ENCODE measurements around the gene MANF.

DNA sequence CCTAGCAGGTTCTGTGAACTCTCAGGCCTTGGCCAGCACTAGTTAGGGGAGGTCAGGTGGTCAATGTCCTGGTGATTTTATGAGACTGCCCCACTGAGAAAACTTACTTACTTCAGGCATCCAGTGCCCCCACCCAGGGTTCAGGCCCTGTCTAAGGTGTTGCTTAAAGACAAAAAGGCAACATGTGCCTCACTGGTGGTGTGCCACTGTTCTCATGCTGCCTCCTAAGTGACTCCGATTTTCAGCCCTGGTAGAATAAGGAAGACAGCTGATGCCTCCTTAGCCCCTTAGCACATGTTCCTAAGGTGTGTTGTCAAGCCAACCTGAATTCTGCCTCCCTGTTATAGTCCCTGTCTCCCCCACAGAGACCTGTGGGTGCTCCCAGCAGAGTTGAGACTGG is 11.3 kb downstream of the MANF start:
- TF ChIP-seq, protein P1, sequence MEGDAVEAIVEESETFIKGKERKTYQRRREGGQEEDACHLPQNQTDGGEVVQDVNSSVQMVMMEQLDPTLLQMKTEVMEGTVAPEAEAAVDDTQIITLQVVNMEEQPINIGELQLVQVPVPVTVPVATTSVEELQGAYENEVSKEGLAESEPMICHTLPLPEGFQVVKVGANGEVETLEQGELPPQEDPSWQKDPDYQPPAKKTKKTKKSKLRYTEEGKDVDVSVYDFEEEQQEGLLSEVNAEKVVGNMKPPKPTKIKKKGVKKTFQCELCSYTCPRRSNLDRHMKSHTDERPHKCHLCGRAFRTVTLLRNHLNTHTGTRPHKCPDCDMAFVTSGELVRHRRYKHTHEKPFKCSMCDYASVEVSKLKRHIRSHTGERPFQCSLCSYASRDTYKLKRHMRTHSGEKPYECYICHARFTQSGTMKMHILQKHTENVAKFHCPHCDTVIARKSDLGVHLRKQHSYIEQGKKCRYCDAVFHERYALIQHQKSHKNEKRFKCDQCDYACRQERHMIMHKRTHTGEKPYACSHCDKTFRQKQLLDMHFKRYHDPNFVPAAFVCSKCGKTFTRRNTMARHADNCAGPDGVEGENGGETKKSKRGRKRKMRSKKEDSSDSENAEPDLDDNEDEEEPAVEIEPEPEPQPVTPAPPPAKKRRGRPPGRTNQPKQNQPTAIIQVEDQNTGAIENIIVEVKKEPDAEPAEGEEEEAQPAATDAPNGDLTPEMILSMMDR (IDR thresholded peaks at IDR 0.05 in 2 of 3, conservative IDR thresholded peaks at IDR 0.05 in 1 of 3; ENCODE audit: borderline replicate concordance in 1 of 3, insufficient read depth in 1 of 3, low read depth in 2 of 3, low read length in 2 of 3), result no peak
- no peak for TF ChIP-seq POLR2AphosphoS5 (IDR thresholded peaks at IDR 0.05; ENCODE audit: low read depth, low read length)
- TF ChIP-seq, protein P2, sequence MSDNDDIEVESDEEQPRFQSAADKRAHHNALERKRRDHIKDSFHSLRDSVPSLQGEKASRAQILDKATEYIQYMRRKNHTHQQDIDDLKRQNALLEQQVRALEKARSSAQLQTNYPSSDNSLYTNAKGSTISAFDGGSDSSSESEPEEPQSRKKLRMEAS (IDR thresholded peaks at IDR 0.05), result no peak
- TF ChIP-seq POLR2A (IDR thresholded peaks at IDR 0.05; ENCODE audit: borderline replicate concordance, extremely low read depth, insufficient read depth, insufficient read length), result no peak
- TF ChIP-seq RAD21 (IDR thresholded peaks at IDR 0.05; ENCODE audit: low read depth), result no peak
- TF ChIP-seq ZNF274 (IDR thresholded peaks at IDR 0.05; ENCODE audit: low read depth, low read length), result no peak
- TF ChIP-seq JUND (IDR thresholded peaks at IDR 0.05), result no peak
- no peak for TF ChIP-seq EGR1 (IDR thresholded peaks at IDR 0.05; ENCODE audit: low read depth)
